GM23338 (cell line): ENCODE measurements around the gene YPEL2. TPM values are rescaled to one million over a fixed set of nuclear protein-coding genes. Genes with fewer than 3 reads are reported as not detected.

ENCODE experiments used
- ATAC-seq: fragments of 200-7000 bp; cut with Tn5 transposase; 3 replicates; pipeline ENCODE4 v1.9.1; 2020
- DNase-seq: peaks from one replicate; pipeline ENCODE4 v3.0.0-alpha.2; 2015; ENCODE audit warnings: low spot score
- H2AFZ ChIP-seq: fragments of 200-600 bp; sonication (generic); 2 replicates; pipeline ENCODE4 v1.8.0; 2016; ENCODE audit warnings: antibody characterized with exemption, mild to moderate bottlenecking, moderate library complexity
- H3F3A ChIP-seq: fragments of 200-600 bp; sonication (generic); replicated peaks from 2 replicates; pipeline ENCODE4 v1.8.0; 2017; ENCODE audit warnings: antibody characterized with exemption, mixed run types, low read depth
- H3K27ac ChIP-seq: fragments of 200-600 bp; sonication (generic); 2 replicates; pipeline ENCODE4 v1.6.1; 2016; ENCODE audit warnings: low read depth
- H3K27me3 ChIP-seq: fragments of 200-600 bp; sonication (generic); 2 replicates; pipeline ENCODE4 v1.8.0; 2016; ENCODE audit warnings: mild to moderate bottlenecking, mixed run types, moderate library complexity; ENCODE audit not compliant: insufficient read depth
- H3K36me3 ChIP-seq: fragments of 200-600 bp; sonication (generic); 2 replicates; pipeline ENCODE4 v1.8.0; 2016; ENCODE audit warnings: mild to moderate bottlenecking; ENCODE audit not compliant: insufficient read depth
- H3K4me1 ChIP-seq: fragments of 200-600 bp; sonication (generic); 2 replicates; pipeline ENCODE4 v1.8.0; 2016; ENCODE audit warnings: mild to moderate bottlenecking, moderate library complexity; ENCODE audit not compliant: insufficient read depth
- H3K4me2 ChIP-seq: fragments of 200-600 bp; sonication (generic); 2 replicates; pipeline ENCODE4 v1.7.1; 2017; ENCODE audit warnings: mixed run types
- H3K4me3 ChIP-seq: fragments of 200-600 bp; sonication (generic); 2 replicates; pipeline ENCODE4 v1.6.1; 2016; ENCODE audit warnings: mixed run types
- H3K79me2 ChIP-seq: fragments of 200-600 bp; sonication (generic); replicated peaks from 2 replicates; pipeline ENCODE4 v1.8.0; 2017; ENCODE audit warnings: mild to moderate bottlenecking; ENCODE audit not compliant: insufficient read depth
- H3K9me2 ChIP-seq: fragments of 200-600 bp; sonication (generic); 2 replicates; pipeline ENCODE4 v1.8.0; 2017; ENCODE audit not compliant: insufficient read depth
- H4K20me1 ChIP-seq: fragments of 200-600 bp; sonication (generic); replicated peaks from 2 replicates; pipeline ENCODE4 v1.8.0; 2017; ENCODE audit warnings: mild to moderate bottlenecking; ENCODE audit not compliant: insufficient read depth
- H3K27ac Mint-ChIP-seq: 2 replicates; pipeline ENCODE4 v1.8.0; 2020; ENCODE audit warnings: inconsistent platforms, mild to moderate bottlenecking, moderate library complexity, mixed read lengths
- H3K27me3 Mint-ChIP-seq: 3 replicates; pipeline ENCODE4 v1.8.0; 2022; ENCODE audit warnings: low read depth, mild to moderate bottlenecking, moderate library complexity, mixed read lengths, inconsistent platforms; ENCODE audit not compliant: insufficient read depth, poor library complexity
- H3K36me3 Mint-ChIP-seq: 3 replicates; pipeline ENCODE4 v1.8.0; 2021; ENCODE audit warnings: low read depth, mild to moderate bottlenecking, inconsistent platforms, moderate library complexity, mixed read lengths
- H3K4me1 Mint-ChIP-seq: 3 replicates; pipeline ENCODE4 v1.8.0; 2020; ENCODE audit warnings: mild to moderate bottlenecking, inconsistent platforms, mixed read lengths
- H3K4me3 Mint-ChIP-seq: 3 replicates; pipeline ENCODE4 v1.8.0; 2021; ENCODE audit warnings: moderate library complexity, mild to moderate bottlenecking, inconsistent platforms, mixed read lengths
- H3K9me3 Mint-ChIP-seq: 3 replicates; pipeline ENCODE4 v1.8.0; 2020; ENCODE audit warnings: moderate library complexity, mild to moderate bottlenecking, inconsistent platforms, mixed read lengths
- CREB1 ChIP-seq: fragments of 250-450 bp; sonication (Bioruptor Pico); IDR thresholded peaks from 2 replicates; pipeline ENCODE4 v1.5.0; 2020; ENCODE audit warnings: low read depth, mild to moderate bottlenecking, moderate library complexity
- EZH2 ChIP-seq: fragments of 200-600 bp; sonication (generic); IDR thresholded peaks from one replicate; pipeline ENCODE4 v1.8.0; 2017; ENCODE audit warnings: antibody characterized with exemption, mild to moderate bottlenecking, low read depth; ENCODE audit not compliant: unreplicated experiment
- EZH2phosphoT487 ChIP-seq: fragments of 200-600 bp; sonication (generic); IDR thresholded peaks from one replicate; pipeline ENCODE4 v1.8.1; 2018; ENCODE audit warnings: antibody characterized with exemption; ENCODE audit not compliant: unreplicated experiment
- JUNB ChIP-seq: IDR thresholded peaks from one replicate; pipeline ENCODE4 v1.6.1; 2016; ENCODE audit warnings: antibody characterized with exemption; ENCODE audit not compliant: unreplicated experiment
- NANOG ChIP-seq: IDR thresholded peaks from 2 replicates; pipeline ENCODE4 v1.6.1; 2016; ENCODE audit warnings: antibody characterized with exemption, borderline replicate concordance
- POLR2AphosphoS5 ChIP-seq: IDR thresholded peaks from 2 replicates; pipeline ENCODE4 v1.6.1; 2016; ENCODE audit warnings: antibody characterized with exemption, low read depth
- STAT1 ChIP-seq: IDR thresholded peaks from one replicate; pipeline ENCODE4 v1.6.1; 2016; ENCODE audit warnings: antibody characterized with exemption; ENCODE audit not compliant: unreplicated experiment
- ZNF114 ChIP-seq: fragments of 250-450 bp; sonication (Bioruptor Pico); IDR thresholded peaks from 2 replicates; pipeline ENCODE4 v1.5.0; 2020; ENCODE audit warnings: mild to moderate bottlenecking, moderate library complexity
- ZNF331 ChIP-seq: fragments of 250-450 bp; sonication (Bioruptor Pico); IDR thresholded peaks from 2 replicates; pipeline ENCODE4 v1.5.0; 2020; ENCODE audit warnings: low read depth, mild to moderate bottlenecking, moderate library complexity
- polyA plus RNA-seq: library from polyadenylated mRNA; unstranded; fragments of >200 nt; fragmentation: Nextera tagmentation; extraction: Ambion mirVana; gene quantifications from 2 replicates; pipeline ENCODE4 v1.2.1, GENCODE V29; 2016
- total RNA-seq: library from RNA; depleted of rRNA; stranded (reverse); fragments of >200 nt; shearing (Covaris generic); gene quantifications from 2 replicates; pipeline ENCODE4 v1.2.3, GENCODE V29; 2014
- TF ChIP-seq, protein P1 (sequence below): fragments of 250-450 bp; sonication (Bioruptor Pico); IDR thresholded peaks from 2 replicates; pipeline ENCODE4 v1.5.0; 2020; ENCODE audit warnings: mild to moderate bottlenecking, moderate library complexity
- TF ChIP-seq, protein P2 (sequence below): IDR thresholded peaks from one replicate; pipeline ENCODE4 v1.6.1; 2018; ENCODE audit warnings: antibody characterized with exemption; ENCODE audit not compliant: unreplicated experiment
- TF ChIP-seq, protein P3 (sequence below), 2 experiments: fragments of 200-600 bp in 1 of 2; sonication (generic) in 1 of 2; conservative IDR thresholded peaks; 2 replicates each; pipeline versions ENCODE4 v1.5.1 to v1.6.1; 2016 to 2017; ENCODE audit warnings: antibody characterized with exemption in 2 of 2, low read depth in 2 of 2, mild to moderate bottlenecking in 2 of 2, moderate library complexity in 1 of 2
- TF ChIP-seq, protein P4 (sequence below): IDR thresholded peaks from 2 replicates; pipeline ENCODE4 v1.6.1; 2016; ENCODE audit warnings: antibody characterized with exemption

Gene YPEL2
- total and polyA plus RNA-seq, 2 experiments from 2014 or later = 4.1 to 5.2 TPM

DNA sequence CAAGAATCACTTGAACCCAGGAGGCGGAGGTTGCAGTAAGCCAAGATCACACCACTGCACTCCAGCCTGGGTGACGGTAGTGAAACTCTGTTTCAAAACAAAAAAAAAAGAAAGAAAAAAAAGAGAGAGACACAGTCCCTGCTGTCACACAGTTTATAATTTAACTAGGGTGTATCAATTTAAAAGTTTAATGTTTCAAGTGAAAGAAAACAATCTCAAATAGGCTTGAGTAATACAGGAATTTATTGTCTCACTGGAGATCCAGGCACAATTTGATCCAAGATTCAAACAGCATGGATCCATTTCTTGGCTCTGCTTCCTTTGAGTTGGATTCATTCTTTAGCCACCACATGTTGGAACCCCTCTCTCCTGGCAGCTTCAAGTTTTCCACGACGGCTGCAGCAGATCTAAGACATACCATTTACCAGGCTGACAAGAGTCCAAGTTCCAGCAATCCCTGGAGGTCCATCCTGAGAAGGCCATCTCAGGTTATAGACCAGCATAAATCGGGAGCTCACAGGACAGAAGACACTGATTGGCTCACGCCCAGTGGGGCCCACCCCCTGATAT is 97.5 kb downstream of the YPEL2 start:
- no peak overlapping the region for H3K4me2 ChIP-seq
- no peak overlapping the region for H3K27ac ChIP-seq
- no peaks in the 10 kb centered on the region for H3K27me3 ChIP-seq
- no peaks in the 10 kb centered on the region for H3K36me3 Mint-ChIP-seq
- no peaks in the 10 kb centered on the region for H3K79me2 ChIP-seq
- H3K9me2 ChIP-seq = no peaks in the 10 kb centered on the region
- H3K4me1 ChIP-seq = no peaks in the 10 kb centered on the region
- no peaks in the 10 kb centered on the region; the same call in 2 of the 3 replicates for H3K9me3 Mint-ChIP-seq
- no peak overlapping the region for H3K4me3 ChIP-seq
- H4K20me1 ChIP-seq = no peaks in the 10 kb centered on the region
- TF ChIP-seq, protein P1, sequence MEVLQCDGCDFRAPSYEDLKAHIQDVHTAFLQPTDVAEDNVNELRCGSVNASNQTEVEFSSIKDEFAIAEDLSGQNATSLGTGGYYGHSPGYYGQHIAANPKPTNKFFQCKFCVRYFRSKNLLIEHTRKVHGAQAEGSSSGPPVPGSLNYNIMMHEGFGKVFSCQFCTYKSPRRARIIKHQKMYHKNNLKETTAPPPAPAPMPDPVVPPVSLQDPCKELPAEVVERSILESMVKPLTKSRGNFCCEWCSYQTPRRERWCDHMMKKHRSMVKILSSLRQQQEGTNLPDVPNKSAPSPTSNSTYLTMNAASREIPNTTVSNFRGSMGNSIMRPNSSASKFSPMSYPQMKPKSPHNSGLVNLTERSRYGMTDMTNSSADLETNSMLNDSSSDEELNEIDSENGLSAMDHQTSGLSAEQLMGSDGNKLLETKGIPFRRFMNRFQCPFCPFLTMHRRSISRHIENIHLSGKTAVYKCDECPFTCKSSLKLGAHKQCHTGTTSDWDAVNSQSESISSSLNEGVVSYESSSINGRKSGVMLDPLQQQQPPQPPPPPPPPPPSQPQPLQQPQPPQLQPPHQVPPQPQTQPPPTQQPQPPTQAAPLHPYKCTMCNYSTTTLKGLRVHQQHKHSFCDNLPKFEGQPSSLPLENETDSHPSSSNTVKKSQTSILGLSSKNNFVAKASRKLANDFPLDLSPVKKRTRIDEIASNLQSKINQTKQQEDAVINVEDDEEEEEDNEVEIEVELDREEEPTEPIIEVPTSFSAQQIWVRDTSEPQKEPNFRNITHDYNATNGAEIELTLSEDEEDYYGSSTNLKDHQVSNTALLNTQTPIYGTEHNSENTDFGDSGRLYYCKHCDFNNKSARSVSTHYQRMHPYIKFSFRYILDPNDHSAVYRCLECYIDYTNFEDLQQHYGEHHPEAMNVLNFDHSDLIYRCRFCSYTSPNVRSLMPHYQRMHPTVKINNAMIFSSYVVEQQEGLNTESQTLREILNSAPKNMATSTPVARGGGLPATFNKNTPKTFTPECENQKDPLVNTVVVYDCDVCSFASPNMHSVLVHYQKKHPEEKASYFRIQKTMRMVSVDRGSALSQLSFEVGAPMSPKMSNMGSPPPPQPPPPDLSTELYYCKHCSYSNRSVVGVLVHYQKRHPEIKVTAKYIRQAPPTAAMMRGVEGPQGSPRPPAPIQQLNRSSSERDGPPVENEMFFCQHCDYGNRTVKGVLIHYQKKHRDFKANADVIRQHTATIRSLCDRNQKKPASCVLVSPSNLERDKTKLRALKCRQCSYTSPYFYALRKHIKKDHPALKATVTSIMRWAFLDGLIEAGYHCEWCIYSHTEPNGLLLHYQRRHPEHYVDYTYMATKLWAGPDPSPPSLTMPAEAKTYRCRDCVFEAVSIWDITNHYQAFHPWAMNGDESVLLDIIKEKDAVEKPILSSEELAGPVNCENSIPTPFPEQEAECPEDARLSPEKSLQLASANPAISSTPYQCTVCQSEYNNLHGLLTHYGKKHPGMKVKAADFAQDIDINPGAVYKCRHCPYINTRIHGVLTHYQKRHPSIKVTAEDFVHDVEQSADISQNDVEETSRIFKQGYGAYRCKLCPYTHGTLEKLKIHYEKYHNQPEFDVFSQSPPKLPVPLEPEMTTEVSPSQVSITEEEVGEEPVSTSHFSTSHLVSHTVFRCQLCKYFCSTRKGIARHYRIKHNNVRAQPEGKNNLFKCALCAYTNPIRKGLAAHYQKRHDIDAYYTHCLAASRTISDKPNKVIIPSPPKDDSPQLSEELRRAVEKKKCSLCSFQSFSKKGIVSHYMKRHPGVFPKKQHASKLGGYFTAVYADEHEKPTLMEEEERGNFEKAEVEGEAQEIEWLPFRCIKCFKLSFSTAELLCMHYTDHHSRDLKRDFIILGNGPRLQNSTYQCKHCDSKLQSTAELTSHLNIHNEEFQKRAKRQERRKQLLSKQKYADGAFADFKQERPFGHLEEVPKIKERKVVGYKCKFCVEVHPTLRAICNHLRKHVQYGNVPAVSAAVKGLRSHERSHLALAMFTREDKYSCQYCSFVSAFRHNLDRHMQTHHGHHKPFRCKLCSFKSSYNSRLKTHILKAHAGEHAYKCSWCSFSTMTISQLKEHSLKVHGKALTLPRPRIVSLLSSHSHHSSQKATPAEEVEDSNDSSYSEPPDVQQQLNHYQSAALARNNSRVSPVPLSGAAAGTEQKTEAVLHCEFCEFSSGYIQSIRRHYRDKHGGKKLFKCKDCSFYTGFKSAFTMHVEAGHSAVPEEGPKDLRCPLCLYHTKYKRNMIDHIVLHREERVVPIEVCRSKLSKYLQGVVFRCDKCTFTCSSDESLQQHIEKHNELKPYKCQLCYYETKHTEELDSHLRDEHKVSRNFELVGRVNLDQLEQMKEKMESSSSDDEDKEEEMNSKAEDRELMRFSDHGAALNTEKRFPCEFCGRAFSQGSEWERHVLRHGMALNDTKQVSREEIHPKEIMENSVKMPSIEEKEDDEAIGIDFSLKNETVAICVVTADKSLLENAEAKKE = no peak
- TF ChIP-seq NANOG = no peak
- TF ChIP-seq CREB1 = no peak
- TF ChIP-seq JUNB = no peak
- TF ChIP-seq, protein P2, sequence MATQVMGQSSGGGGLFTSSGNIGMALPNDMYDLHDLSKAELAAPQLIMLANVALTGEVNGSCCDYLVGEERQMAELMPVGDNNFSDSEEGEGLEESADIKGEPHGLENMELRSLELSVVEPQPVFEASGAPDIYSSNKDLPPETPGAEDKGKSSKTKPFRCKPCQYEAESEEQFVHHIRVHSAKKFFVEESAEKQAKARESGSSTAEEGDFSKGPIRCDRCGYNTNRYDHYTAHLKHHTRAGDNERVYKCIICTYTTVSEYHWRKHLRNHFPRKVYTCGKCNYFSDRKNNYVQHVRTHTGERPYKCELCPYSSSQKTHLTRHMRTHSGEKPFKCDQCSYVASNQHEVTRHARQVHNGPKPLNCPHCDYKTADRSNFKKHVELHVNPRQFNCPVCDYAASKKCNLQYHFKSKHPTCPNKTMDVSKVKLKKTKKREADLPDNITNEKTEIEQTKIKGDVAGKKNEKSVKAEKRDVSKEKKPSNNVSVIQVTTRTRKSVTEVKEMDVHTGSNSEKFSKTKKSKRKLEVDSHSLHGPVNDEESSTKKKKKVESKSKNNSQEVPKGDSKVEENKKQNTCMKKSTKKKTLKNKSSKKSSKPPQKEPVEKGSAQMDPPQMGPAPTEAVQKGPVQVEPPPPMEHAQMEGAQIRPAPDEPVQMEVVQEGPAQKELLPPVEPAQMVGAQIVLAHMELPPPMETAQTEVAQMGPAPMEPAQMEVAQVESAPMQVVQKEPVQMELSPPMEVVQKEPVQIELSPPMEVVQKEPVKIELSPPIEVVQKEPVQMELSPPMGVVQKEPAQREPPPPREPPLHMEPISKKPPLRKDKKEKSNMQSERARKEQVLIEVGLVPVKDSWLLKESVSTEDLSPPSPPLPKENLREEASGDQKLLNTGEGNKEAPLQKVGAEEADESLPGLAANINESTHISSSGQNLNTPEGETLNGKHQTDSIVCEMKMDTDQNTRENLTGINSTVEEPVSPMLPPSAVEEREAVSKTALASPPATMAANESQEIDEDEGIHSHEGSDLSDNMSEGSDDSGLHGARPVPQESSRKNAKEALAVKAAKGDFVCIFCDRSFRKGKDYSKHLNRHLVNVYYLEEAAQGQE = no peak
- TF ChIP-seq EZH2phosphoT487 = no peak
- TF ChIP-seq ZNF114 (CRISPR knock-in tag) = no peak
- no peak for TF ChIP-seq POLR2AphosphoS5
- no peak for TF ChIP-seq EZH2
- TF ChIP-seq, protein P3, sequence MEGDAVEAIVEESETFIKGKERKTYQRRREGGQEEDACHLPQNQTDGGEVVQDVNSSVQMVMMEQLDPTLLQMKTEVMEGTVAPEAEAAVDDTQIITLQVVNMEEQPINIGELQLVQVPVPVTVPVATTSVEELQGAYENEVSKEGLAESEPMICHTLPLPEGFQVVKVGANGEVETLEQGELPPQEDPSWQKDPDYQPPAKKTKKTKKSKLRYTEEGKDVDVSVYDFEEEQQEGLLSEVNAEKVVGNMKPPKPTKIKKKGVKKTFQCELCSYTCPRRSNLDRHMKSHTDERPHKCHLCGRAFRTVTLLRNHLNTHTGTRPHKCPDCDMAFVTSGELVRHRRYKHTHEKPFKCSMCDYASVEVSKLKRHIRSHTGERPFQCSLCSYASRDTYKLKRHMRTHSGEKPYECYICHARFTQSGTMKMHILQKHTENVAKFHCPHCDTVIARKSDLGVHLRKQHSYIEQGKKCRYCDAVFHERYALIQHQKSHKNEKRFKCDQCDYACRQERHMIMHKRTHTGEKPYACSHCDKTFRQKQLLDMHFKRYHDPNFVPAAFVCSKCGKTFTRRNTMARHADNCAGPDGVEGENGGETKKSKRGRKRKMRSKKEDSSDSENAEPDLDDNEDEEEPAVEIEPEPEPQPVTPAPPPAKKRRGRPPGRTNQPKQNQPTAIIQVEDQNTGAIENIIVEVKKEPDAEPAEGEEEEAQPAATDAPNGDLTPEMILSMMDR (conservative IDR thresholded peaks at IDR 0.05; ENCODE audit: low read depth in 2 of 2) = no peak
- no peak for TF ChIP-seq STAT1
- TF ChIP-seq, protein P4, sequence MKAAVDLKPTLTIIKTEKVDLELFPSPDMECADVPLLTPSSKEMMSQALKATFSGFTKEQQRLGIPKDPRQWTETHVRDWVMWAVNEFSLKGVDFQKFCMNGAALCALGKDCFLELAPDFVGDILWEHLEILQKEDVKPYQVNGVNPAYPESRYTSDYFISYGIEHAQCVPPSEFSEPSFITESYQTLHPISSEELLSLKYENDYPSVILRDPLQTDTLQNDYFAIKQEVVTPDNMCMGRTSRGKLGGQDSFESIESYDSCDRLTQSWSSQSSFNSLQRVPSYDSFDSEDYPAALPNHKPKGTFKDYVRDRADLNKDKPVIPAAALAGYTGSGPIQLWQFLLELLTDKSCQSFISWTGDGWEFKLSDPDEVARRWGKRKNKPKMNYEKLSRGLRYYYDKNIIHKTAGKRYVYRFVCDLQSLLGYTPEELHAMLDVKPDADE = no peak
- TF ChIP-seq ZNF331 (CRISPR knock-in tag) = no peak
- peaks cover 10% of the 10 kb centered on the region for H3K4me1 Mint-ChIP-seq
- DNase-seq (no peak), ATAC-seq (no peak)
- H3K27me3 Mint-ChIP-seq = peaks cover 3% of the 10 kb centered on the region
- no peak overlapping the region for H3K4me3 Mint-ChIP-seq
- H3K27ac Mint-ChIP-seq = 0 out of 2 replicates have a peak overlapping the region, but pooled peaks have one; percentile 54
- H3F3A ChIP-seq = no peaks in the 10 kb centered on the region
- no peaks in the 10 kb centered on the region for H3K36me3 ChIP-seq
- H2AFZ ChIP-seq = no peak overlapping the region; the same call in 1 of the 2 replicates
